Central memory CD8-positive, alpha-beta T cell (primary cell): ENCODE measurements around the gene CACNA1B.
"Not testable (repeated sequence)": the region's sequence is repeated elsewhere in the genome, so short reads cannot be mapped to it uniquely, and the experiment has no call there.

Experiments
- ATAC-seq: fragments of 150-1000 bp; cut with Tn5 transposase; replicated peaks from 2 replicates; pipeline ENCODE4 v1.10.0; 2022; ENCODE audit warnings: mild to moderate bottlenecking, moderate FRiP score, moderate number of reproducible peaks; ENCODE audit not compliant: poor library complexity, severe bottlenecking; ENCODE audit errors: extremely low read depth
- DNase-seq, 2 donors: peaks; one replicate each; pipeline ENCODE4 v3.0.0; 2021; ENCODE audit warnings: low spot score in 2 of 2
- H3K27ac Mint-ChIP-seq: one replicate; pipeline ENCODE4 v1.8.0; 2022; ENCODE audit warnings: low read depth, mild to moderate bottlenecking, moderate library complexity, mixed read lengths
- H3K27me3 Mint-ChIP-seq: one replicate; pipeline ENCODE4 v1.8.0; 2022; ENCODE audit warnings: mixed read lengths
- H3K36me3 Mint-ChIP-seq: one replicate; pipeline ENCODE4 v1.8.0; 2022; ENCODE audit warnings: mild to moderate bottlenecking, moderate library complexity, mixed read lengths; ENCODE audit not compliant: insufficient read depth
- H3K4me1 Mint-ChIP-seq: one replicate; pipeline ENCODE4 v1.8.0; 2022; ENCODE audit warnings: mixed read lengths
- H3K4me3 Mint-ChIP-seq: one replicate; pipeline ENCODE4 v1.8.0; 2022; ENCODE audit warnings: mild to moderate bottlenecking, moderate library complexity, mixed read lengths
- H3K9me3 Mint-ChIP-seq: one replicate; pipeline ENCODE4 v1.8.0; 2022; ENCODE audit warnings: mixed read lengths

The CACNA1B gene

GRCh38 chr9:137882506-137882821 lies 4.9 kb downstream of the CACNA1B start:
- H3K27ac Mint-ChIP-seq: no peak overlapping the region
- no peaks in the 10 kb centered on the region for H3K4me1 Mint-ChIP-seq
- no peaks in the 10 kb centered on the region for H3K9me3 Mint-ChIP-seq
- no peak for DNase-seq
- no peak for ATAC-seq
- H3K36me3 Mint-ChIP-seq: no peaks in the 10 kb centered on the region
- H3K27me3 Mint-ChIP-seq: peaks cover 26% of the 10 kb centered on the region
- H3K4me3 Mint-ChIP-seq: no peak overlapping the region

- H3K4me3 Mint-ChIP-seq, H3K36me3 Mint-ChIP-seq, H3K9me3 Mint-ChIP-seq, DNase-seq, H3K4me1 Mint-ChIP-seq, ATAC-seq, H3K27ac Mint-ChIP-seq: not testable (repeated sequence)
- peaks cover 26% of the 10 kb centered on the region for H3K27me3 Mint-ChIP-seq
Observed at GRCh38 chr9:137883977-137884376, 6.4 kb downstream of the CACNA1B start.

- not testable (repeated sequence) for H3K36me3 Mint-ChIP-seq, DNase-seq, ATAC-seq, H3K9me3 Mint-ChIP-seq, H3K4me3 Mint-ChIP-seq, H3K4me1 Mint-ChIP-seq, H3K27ac Mint-ChIP-seq
- H3K27me3 Mint-ChIP-seq: peaks cover 21% of the 10 kb centered on the region
Observed at GRCh38 chr9:137884547-137884946, 7.0 kb downstream of the CACNA1B start.

GRCh38 chr9:137885121-137885520 lies 7.5 kb downstream of the CACNA1B start:
- H3K27me3 Mint-ChIP-seq: peaks cover 15% of the 10 kb centered on the region
- DNase-seq, H3K27ac Mint-ChIP-seq, ATAC-seq, H3K36me3 Mint-ChIP-seq, H3K4me3 Mint-ChIP-seq, H3K9me3 Mint-ChIP-seq, H3K4me1 Mint-ChIP-seq: not testable (repeated sequence)

- H3K27me3 Mint-ChIP-seq, H3K4me3 Mint-ChIP-seq, H3K27ac Mint-ChIP-seq, DNase-seq, H3K9me3 Mint-ChIP-seq, H3K36me3 Mint-ChIP-seq, ATAC-seq, H3K4me1 Mint-ChIP-seq: not testable (repeated sequence)
Observed at GRCh38 chr9:137888621-137889020, 11.0 kb downstream of the CACNA1B start.

GRCh38 chr9:137889966-137890365 lies 12.4 kb downstream of the CACNA1B start:
- DNase-seq, H3K27me3 Mint-ChIP-seq, H3K27ac Mint-ChIP-seq, ATAC-seq, H3K36me3 Mint-ChIP-seq, H3K4me1 Mint-ChIP-seq, H3K4me3 Mint-ChIP-seq, H3K9me3 Mint-ChIP-seq: not testable (repeated sequence)

GRCh38 chr9:137890768-137891587 lies 13.4 kb downstream of the CACNA1B start:
- H3K9me3 Mint-ChIP-seq, H3K4me3 Mint-ChIP-seq, H3K27ac Mint-ChIP-seq, H3K27me3 Mint-ChIP-seq, ATAC-seq, H3K36me3 Mint-ChIP-seq, DNase-seq, H3K4me1 Mint-ChIP-seq: not testable (repeated sequence)

- no peak for DNase-seq
- Mint-ChIP-seq H3K9me3 (no peaks in the 10 kb centered on the region), H3K27ac (no peak overlapping the region), H3K4me1 (no peaks in the 10 kb centered on the region), H3K27me3 (no peaks in the 10 kb centered on the region), H3K4me3 (no peak overlapping the region), H3K36me3 (no peaks in the 10 kb centered on the region)
- ATAC-seq: no peak
Observed at GRCh38 chr9:137891588-137892423, 14.2 kb downstream of the CACNA1B start.

GRCh38 chr9:137892424-137893191 lies 15.0 kb downstream of the CACNA1B start:
- ATAC-seq (no peak), DNase-seq (no peak)
- no peak overlapping the region for H3K27ac Mint-ChIP-seq
- H3K9me3 Mint-ChIP-seq: no peaks in the 10 kb centered on the region
- H3K27me3 Mint-ChIP-seq: no peaks in the 10 kb centered on the region
- no peak overlapping the region for H3K4me3 Mint-ChIP-seq
- H3K36me3 Mint-ChIP-seq: no peaks in the 10 kb centered on the region
- no peaks in the 10 kb centered on the region for H3K4me1 Mint-ChIP-seq

- DNase-seq: no peak
Observed at GRCh38 chr9:137893670-137894069, 16.1 kb downstream of the CACNA1B start.

GRCh38 chr9:137899551-137900360 lies 22.2 kb downstream of the CACNA1B start:
- Mint-ChIP-seq H3K4me1 (no peaks in the 10 kb centered on the region), H3K27ac (no peak overlapping the region), H3K4me3 (no peak overlapping the region)

More at GRCh38 chr9:137893670-137894069, 16.1 kb downstream of the CACNA1B start:
- no peak for ATAC-seq
- Mint-ChIP-seq H3K27me3 (no peaks in the 10 kb centered on the region), H3K36me3 (no peaks in the 10 kb centered on the region), H3K27ac (no peak overlapping the region), H3K4me3 (no peak overlapping the region), H3K4me1 (no peaks in the 10 kb centered on the region), H3K9me3 (no peaks in the 10 kb centered on the region)

More at GRCh38 chr9:137899551-137900360, 22.2 kb downstream of the CACNA1B start:
- Mint-ChIP-seq H3K27me3 (peaks cover 20% of the 10 kb centered on the region), H3K9me3 (no peaks in the 10 kb centered on the region), H3K36me3 (peaks cover 1% of the 10 kb centered on the region)
- DNase-seq (no peak), ATAC-seq (no peak)
